Gastroesophageal sphincter (tissue), 4 donors: Measurements from ENCODE around the gene BMP7. TPM values are rescaled to one million over a fixed set of nuclear protein-coding genes. Genes with fewer than 3 reads are reported as not detected.

Experiments
- ATAC-seq: fragments of 150-250 bp; one replicate; pipeline ENCODE4 v1.9.1; 2016; ENCODE audit warnings: mild to moderate bottlenecking, moderate library complexity
- H3K27ac ChIP-seq, 4 donors: fragments of 200-600 bp; sonication (generic) in 3 of 4; 1 replicate in 3 of 4; 2 replicates in 1 of 4; pipeline ENCODE4 v1.5.1; 2016 to 2019
- H3K27me3 ChIP-seq: fragments of 200-600 bp; sonication (generic); one replicate; pipeline ENCODE4 v1.5.1; 2019
- H3K36me3 ChIP-seq, 2 donors: fragments of 200-600 bp; sonication (generic); one replicate each; pipeline ENCODE4 v1.5.1; 2019; ENCODE audit warnings: control low read depth in 1 of 2
- H3K4me1 ChIP-seq, 3 donors: fragments of 200-600 bp; sonication (generic); 1 replicate in 2 of 3; 2 replicates in 1 of 3; pipeline ENCODE4 v1.5.1; 2016 to 2019; ENCODE audit warnings: control low read depth in 2 of 3
- H3K4me3 ChIP-seq, 2 donors: fragments of 200-600 bp; sonication (generic); one replicate each; pipeline ENCODE4 v1.5.1; 2019; ENCODE audit warnings: mild to moderate bottlenecking in 1 of 2, moderate library complexity in 1 of 2
- H3K9me3 ChIP-seq, 3 donors: fragments of 200-600 bp; sonication (generic); one replicate each; pipeline ENCODE4 v1.5.1; 2017 to 2019; ENCODE audit warnings: control low read depth in 2 of 3
- EP300 ChIP-seq: sonication (generic); formaldehyde crosslinking; IDR thresholded peaks from one replicate; pipeline ENCODE4 v1.6.1; 2017; ENCODE audit warnings: antibody characterized with exemption, mild to moderate bottlenecking
- POLR2A ChIP-seq, 2 donors: fragments of 450-650 bp; IDR thresholded peaks; one replicate each; pipeline ENCODE4 v1.6.1; 2017; ENCODE audit warnings: antibody characterized with exemption in 2 of 2, mild to moderate bottlenecking in 2 of 2, moderate library complexity in 1 of 2
- POLR2AphosphoS5 ChIP-seq: sonication (generic); formaldehyde crosslinking; IDR thresholded peaks from one replicate; pipeline ENCODE4 v1.6.1; 2017; ENCODE audit warnings: antibody characterized with exemption
- WGBS, 2 donors: methylation state at CpG; one replicate each; pipeline ENCODE4 v1.1.5; 2018; ENCODE audit warnings: low coverage in 1 of 2; 5-methylcytosine and 5-hydroxymethylcytosine counted together
- total RNA-seq, 4 donors: library from RNA; depleted of rRNA; stranded (reverse); fragments of >200 nt; gene quantifications; one replicate each; pipeline ENCODE4 v1.1.0, GENCODE V29; 2016
- TF ChIP-seq, protein P1 (sequence below), 4 experiments: fragments of 200-600 bp in 2 of 4; fragments of 450-650 bp in 2 of 4; sonication (generic) in 1 of 4; IDR thresholded peaks; one replicate each; pipeline ENCODE4 v1.5.1; 2017 to 2019; ENCODE audit warnings: antibody characterized with exemption in 4 of 4, mild to moderate bottlenecking in 2 of 4, moderate library complexity in 2 of 4

The BMP7 gene
- total RNA-seq, 4 donors from 2014 or later, result 0.16 to 10.8 (median 5.0) TPM

- no peak for ATAC-seq
- peaks cover 0 to 12% (median 0%) of the 10 kb centered on the region in 3 donors for H3K9me3 ChIP-seq
- no peak overlapping the region for H3K27ac ChIP-seq
- peaks cover 26% of the 10 kb centered on the region for H3K27me3 ChIP-seq
- no peak overlapping the region for H3K4me3 ChIP-seq
- no peaks in the 10 kb centered on the region for H3K4me1 ChIP-seq
- TF ChIP-seq POLR2AphosphoS5 (no peak), EP300 (no peak), POLR2A (IDR thresholded peaks at IDR 0.05) (no peak)
- TF ChIP-seq, protein P1, sequence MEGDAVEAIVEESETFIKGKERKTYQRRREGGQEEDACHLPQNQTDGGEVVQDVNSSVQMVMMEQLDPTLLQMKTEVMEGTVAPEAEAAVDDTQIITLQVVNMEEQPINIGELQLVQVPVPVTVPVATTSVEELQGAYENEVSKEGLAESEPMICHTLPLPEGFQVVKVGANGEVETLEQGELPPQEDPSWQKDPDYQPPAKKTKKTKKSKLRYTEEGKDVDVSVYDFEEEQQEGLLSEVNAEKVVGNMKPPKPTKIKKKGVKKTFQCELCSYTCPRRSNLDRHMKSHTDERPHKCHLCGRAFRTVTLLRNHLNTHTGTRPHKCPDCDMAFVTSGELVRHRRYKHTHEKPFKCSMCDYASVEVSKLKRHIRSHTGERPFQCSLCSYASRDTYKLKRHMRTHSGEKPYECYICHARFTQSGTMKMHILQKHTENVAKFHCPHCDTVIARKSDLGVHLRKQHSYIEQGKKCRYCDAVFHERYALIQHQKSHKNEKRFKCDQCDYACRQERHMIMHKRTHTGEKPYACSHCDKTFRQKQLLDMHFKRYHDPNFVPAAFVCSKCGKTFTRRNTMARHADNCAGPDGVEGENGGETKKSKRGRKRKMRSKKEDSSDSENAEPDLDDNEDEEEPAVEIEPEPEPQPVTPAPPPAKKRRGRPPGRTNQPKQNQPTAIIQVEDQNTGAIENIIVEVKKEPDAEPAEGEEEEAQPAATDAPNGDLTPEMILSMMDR (IDR thresholded peaks at IDR 0.05), result no peak
- H3K36me3 ChIP-seq, result no peaks in the 10 kb centered on the region
- 90% methylated on average over 7 of the region's 14 CpGs; no CpG with 5 or more reads in 1 of the 2 donors for WGBS, 2 donors
These were observed 64.1 kb downstream of the BMP7 start for GRCh38 chr20:57202309-57202708.

- H3K27me3 ChIP-seq, result peaks cover 33% of the 10 kb centered on the region
These were observed 65.4 kb downstream of the BMP7 start for GRCh38 chr20:57200882-57201695.

DNA sequence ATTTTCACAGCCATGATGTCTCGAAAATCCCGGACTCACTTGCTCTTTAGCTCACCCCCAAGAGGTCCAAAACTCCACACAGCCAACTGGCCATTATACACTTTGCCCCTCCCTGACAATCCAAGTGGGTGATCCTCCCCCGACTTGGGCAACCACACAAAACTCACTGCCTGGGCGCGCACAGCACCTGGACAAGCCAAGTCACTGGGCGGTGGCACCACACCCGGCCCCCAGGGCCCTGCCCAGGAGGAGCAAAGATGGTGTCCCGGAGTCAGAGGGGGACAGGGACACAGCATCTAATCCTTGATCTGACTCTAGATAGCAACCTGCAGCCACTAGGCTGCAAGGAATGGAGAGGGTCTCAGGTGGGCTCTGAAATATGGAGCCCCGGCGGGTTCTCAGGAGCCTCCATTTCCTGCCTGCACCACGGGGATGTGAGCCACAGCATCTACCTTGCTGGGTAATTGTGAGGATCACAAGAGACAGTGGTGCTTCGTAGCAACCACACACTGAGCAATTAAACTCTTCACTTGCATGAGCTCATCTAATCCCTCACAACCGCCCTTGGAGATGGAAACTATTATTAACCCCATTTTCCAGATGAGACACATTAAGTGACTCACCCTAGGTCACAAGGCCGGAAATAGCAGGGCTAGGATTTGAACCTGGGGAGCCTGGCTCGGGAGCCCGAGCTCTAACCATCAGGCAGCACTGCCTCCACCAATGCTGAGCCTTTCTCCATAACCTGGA is 66.6 kb downstream of the BMP7 start:
- 64 to 72% methylated on average over 3 to 5 of the region's 16 CpGs for WGBS, 2 donors
- peaks cover 33% of the 10 kb centered on the region for H3K27me3 ChIP-seq
- TF ChIP-seq POLR2A (IDR thresholded peaks at IDR 0.05), result no peak
- TF ChIP-seq, protein P1 (IDR thresholded peaks at IDR 0.05), result no peak
- no peak for TF ChIP-seq POLR2AphosphoS5
- no peak for TF ChIP-seq EP300
- H3K36me3 ChIP-seq, result no peaks in the 10 kb centered on the region
- no peaks in the 10 kb centered on the region for H3K4me1 ChIP-seq
- H3K9me3 ChIP-seq, result no peaks in the 10 kb centered on the region
- no peak overlapping the region for H3K4me3 ChIP-seq
- H3K27ac ChIP-seq, result no peak overlapping the region
- ATAC-seq, result no peak

More at GRCh38 chr20:57200882-57201695, 65.4 kb downstream of the BMP7 start:
- no peak for ATAC-seq
- Histone ChIP-seq H3K36me3 (no peaks in the 10 kb centered on the region), H3K9me3 (peaks cover 0 to under 1% (median 0%) of the 10 kb centered on the region in 3 donors), H3K27ac (no peak overlapping the region), H3K4me3 (no peak overlapping the region), H3K4me1 (no peaks in the 10 kb centered on the region)
- TF ChIP-seq EP300, result no peak
- TF ChIP-seq, protein P1 (IDR thresholded peaks at IDR 0.05), result no peak
- no peak for TF ChIP-seq POLR2AphosphoS5
- no peak for TF ChIP-seq POLR2A (IDR thresholded peaks at IDR 0.05)
- 52 to 53% methylated on average over 3 to 7 of the region's 7 CpGs for WGBS, 2 donors

GRCh38 chr20:57198132-57199072 is 68.0 kb downstream of the BMP7 start:
- H3K9me3 ChIP-seq, result no peaks in the 10 kb centered on the region
- no peaks in the 10 kb centered on the region for H3K36me3 ChIP-seq
- H3K27ac ChIP-seq, result no peak overlapping the region
- no peak overlapping the region for H3K4me3 ChIP-seq
- H3K27me3 ChIP-seq, result peaks cover 39% of the 10 kb centered on the region
- ATAC-seq, result no peak
- WGBS, 2 donors, result 58 to 100% methylated on average over 1 to 2 of the region's 24 CpGs
- TF ChIP-seq POLR2A (IDR thresholded peaks at IDR 0.05) (no peak), EP300 (no peak), POLR2AphosphoS5 (no peak)
- TF ChIP-seq, protein P1 (IDR thresholded peaks at IDR 0.05), result no peak
- H3K4me1 ChIP-seq, result no peaks in the 10 kb centered on the region
